H4 (cell line): ENCODE measurements around the gene MAPK11. TPM values are rescaled to one million over a fixed set of nuclear protein-coding genes. Genes with fewer than 3 reads are reported as not detected.

Experiments used
- DNase-seq: peaks from one replicate; pipeline ENCODE4 v3.0.0-alpha.2; 2015; ENCODE audit warnings: low spot score
- total RNA-seq: library from RNA; depleted of rRNA; stranded (reverse); fragments of >200 nt; shearing (Covaris generic); gene quantifications from 2 replicates; pipeline ENCODE4 v1.2.3, GENCODE V29; 2014

MAPK11 gene
- total RNA-seq, 1 experiment from 2014 or later: 5.5 TPM

DNA sequence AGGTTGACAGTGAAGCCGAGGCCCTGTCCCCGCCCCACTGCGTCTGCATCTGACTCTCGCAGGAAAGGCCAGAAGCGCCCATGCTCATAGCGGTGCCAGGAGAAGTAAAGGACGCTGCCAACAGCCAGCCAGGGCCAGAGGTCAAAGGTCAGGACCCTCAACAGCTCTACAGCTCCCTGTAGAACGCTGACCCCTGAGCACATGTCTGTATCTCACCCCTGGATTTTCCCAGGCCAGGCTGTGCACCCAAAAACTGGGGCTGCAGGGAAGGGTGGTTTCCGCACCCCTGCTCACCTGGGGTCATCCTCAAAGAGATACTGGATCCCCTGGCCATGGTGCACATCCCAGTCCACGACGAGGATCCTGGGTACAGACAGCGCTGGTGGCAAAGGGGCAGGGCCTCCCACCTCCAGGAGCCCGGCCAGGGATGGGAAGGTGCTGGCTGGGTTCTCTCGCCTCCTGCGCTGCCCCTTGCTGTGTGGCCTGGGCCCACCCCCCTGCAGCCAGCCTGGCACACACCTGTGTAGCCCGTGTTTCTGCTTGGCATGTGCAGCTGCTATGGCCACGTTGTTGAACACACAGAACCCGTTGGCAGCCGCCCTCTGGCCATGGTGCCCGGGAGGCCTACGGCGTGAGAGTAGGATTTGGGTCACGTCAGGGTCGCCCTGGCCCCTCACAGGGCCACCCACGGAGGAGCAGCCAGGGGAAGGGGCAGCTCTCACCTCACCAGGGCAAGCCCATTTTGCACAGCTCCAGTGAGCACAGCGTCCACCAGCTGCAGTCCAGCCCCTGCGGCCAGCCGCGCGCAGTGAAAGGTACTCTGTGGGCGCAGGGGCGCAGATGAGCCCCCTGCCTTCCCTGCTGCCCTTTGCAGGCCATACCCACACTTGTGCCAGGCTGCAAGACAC, 20.6 kb downstream of the MAPK11 start:
- DNase-seq: no peak

DNA sequence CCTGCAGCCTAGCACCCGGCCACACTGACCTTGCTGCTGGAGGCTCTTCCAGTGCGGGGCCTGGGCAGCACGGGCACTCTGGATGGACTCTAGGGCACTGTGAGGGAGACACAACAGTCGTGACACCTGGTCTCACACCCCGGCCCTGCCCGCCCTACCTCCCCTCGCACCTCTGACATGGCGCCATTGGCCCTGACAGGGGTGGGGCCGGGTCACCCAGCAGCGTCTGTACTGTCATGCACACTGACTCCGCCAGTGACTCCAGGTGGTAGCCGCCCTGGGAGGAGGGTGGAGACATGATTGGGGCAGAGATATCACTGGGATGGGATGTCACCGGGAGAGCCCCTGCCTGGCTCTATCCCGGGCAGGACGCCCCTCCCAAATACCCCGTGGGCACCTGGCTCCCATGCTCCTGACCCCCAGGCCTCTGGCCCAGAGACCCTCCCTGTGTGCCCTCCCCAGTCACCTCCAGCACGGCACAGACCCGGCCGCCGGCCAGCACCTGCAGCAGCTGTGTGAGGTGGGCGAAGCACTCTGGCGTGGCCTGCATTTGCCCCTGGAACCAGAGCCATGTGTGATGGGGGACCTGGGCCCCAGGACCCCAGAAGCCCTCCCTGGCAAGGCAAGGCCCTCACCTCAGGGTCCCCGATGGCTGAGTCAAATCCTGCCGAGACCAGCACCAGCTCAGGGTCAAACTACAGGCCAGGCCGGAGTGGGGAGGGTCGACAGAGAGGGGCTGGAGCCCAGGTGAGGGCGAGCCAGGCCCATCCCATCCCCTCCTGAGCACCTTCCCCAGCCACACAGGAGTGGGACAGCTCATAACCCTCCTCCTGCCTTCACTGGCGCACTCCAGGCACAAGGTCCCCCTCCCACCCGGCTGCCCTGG, 21.7 kb downstream of the MAPK11 start:
- DNase-seq: no peak

DNA sequence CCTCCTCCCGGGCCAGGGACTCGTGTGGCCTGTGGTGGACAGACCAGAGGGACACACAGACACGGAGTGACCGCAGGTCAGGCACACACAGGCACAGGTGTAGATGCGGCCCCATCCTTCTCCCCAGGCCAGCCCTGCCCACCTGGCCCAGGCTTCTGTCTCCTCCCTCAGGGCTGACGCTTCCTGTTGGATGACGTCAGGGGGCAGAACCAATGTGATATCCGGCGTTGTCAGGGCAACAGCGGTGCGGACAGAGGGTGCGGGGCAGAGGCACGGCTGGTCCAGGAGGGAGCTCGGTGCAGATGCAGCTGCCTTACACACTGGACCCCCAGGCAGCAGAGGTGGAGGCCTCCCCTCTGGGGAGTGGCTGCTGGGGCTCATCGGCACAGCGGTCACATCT, 22.4 kb downstream of the MAPK11 start:
- DNase-seq: no peak

DNA sequence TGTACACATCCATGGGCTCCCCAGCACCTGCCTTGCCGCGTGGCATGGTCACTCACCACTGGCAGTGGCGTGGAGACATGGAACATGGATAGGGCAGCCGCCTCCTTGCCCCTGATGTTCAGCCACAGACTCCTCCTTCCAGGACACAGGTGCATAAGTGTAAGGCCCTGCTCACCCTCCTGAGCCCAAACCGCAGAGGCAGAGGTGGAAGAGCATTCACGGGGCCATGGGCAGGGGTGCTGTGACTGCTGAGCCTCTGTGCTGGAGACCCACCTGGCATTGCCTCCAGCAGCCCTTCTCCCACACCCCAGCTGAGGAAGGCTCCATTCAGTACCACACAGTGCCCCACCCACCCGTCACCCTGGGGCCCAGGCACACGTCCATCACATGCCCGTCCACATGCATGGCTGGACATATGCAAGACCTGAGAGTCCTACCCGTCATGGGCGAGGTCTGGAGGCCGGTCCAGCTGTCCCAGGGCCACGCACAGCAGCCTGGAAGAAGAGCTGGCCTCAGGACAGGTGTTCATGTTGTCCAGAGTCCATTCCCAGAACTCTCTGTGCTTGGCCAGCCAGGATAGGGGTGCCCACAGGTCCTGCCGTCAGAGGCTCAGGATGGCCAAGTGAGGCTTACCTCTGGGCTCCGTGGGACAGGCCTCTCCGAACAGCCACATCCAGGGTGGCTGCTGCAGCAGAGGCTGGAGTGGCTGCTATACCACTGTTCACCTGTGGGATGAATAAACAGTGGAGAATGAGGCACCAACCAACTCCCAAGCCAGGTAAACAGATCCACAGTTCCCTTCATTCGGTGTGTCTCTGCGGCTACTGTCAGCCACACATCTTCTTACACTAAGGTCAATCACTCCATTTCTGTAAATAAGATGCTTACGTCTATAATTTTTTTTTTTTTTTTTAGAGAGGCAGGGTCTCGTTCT, 23.7 kb downstream of the MAPK11 start:
- DNase-seq: no peak

DNA sequence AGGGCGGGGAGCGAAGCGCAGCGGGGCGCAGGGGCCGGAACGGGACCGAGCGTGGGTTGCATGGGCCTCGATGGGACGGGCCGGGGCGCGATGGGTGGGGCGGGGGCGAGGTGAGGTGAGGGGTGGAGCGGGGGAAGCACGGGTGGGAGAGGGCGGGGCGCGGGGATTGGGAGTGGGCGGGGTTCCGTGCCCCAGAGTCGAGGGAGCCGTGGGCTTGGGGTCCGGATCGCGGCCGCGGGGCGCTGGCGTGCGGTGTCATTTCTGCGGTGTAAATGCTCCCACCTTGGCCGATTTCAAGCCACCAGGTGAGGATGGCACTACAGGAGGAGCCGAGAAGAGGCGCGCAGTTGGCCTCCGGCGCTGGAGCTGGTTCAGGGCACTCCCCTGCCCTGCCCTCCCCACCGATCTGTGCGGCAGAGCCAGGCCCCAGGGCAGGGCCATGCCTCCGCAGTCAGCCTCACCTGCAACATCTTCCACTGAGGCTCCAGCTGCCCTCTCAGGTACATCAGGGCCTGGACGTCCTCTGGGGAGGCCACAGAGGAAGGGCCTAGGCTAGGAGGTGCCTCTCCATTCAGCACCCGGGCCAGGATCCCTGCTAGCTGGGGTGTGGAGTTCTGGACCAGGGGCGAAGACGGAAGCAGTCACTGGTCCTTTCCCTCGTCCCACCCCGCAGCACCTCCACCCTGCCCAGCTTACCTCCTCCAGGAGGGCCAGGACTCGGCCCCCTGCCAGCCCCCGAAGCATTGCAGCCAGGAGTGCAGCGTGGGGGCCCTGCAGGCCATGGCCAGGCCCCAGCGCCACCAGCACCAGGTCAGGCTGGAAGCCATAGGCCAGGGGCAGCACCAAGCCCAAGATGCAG, 24.7 kb downstream of the MAPK11 start:
- DNase-seq: no peak

DNA sequence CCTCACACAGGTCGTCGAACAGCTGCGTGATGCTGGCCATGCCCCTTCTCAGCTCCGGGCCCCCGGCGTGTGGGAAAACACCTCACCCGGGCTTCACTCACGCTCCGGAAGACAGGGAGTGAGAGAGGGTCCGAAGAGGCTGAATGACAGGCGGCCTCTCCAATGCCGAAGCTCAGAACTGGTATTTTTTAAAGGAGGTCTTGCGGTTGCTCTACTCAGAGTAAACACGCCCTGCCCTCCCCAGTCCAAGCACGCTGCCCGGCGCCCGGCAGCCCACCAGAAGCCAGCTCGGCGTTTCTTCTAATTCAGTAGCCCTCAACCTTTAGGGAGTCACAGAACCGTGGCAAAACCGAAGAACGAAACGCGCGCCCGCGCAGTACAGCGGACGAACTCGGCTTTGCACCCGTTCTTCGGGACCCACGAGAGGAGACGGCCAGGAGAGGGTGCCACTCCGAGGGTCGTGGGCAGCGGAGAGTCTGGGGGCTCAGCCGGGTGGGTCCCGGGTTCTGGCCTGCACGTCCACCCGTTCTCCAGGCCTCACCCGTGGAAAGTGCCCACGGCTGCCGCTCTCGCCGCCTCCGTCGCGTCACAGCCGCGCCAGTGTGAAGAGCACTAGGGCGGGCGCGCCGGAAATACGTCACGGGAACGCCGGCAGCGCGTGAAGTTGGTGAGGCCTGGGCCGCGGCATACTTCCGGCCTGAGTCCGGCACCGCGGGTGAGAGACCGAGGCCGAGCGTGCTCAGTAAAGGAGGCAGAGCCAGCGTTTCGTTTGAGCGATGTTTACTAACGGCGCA, 25.6 kb downstream of the MAPK11 start, which contains the start of gene TUBGCP6:
TSS of gene TUBGCP6 (minus strand) at position 604 of the 794 bp plus-strand sequence. CDS start at position 40, 564 bp downstream.
- peak; percentile 90 for DNase-seq

DNA sequence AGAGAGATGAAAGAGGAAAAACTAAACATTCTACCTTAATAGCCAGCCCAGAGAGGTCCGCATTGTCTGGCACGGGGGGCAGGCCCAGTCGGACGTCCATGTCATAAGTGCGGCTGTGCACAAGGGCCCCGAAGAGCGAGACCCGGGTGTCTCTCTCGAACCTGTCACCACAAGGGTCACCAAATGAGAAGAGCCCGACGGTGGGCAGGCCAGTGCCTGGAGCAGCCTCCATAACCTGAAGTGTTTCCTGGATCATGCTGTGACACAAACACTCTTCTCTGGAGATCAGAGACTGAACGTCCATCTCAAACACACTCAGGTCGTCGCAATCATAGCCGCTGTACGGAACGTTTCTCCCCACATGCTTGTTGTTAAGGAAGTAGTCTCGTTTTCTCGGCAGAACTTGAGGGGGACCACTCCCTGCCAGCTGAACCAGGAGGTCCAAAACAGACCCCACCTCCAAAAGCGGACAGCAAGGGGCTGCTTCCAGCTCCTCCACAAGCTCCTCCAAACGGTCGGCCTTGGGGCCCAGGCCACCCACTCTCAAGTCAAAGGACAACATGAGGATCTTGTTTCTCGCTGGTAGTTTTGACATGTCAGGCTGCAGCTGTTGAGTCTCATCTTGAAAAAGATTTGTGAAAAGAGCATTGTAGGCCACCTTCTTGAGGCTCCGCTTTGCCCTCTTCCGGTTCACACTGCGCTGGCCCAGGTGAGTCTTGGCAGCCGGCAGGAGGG, 26.3 kb downstream of the MAPK11 start:
- DNase-seq: no peak

DNA sequence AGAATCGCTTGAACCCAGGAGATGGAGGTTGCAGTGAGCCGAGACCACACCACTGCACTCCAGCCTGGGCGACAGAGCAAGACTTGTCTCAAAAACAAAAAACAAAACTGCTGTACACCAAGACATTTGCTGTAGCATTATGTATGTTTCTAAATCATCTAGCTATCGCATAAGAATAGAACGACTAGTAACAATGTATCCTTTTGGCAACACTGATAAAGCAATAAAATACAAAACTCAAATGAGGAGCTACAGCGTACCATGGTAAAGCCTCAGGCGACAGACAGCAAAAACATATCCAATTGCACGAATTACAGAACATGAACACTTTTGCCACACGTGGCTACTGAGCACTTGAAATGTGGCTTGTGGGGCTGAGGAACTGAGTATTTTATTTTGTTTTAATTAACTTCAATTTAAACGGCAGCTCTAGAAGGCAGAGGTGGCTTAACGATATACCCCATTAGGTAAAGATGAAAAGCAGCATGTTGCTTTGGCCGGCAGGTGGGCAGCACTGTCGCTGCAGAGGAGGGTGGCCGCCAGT, 27.7 kb downstream of the MAPK11 start:
- no peak for DNase-seq

DNA sequence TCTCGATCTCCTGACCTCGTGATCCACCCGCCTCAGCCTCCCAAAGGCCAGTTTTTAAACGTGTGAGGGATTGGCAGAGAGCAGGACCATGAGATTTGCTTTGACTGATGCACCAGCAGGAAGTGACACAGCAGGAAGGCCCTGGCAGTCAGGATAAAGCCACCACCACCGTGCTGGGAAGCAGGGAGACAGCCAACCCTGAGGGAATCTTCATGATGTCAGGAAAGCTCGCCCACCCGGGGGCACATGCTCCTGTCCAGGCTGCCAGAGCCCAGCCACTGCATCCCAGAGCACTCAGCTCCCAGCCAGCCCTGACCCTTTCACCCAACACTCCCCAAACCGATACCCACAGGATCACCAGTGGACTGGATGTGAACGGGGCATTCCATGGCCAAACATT, 31.4 kb downstream of the MAPK11 start:
- no peak for DNase-seq

DNA sequence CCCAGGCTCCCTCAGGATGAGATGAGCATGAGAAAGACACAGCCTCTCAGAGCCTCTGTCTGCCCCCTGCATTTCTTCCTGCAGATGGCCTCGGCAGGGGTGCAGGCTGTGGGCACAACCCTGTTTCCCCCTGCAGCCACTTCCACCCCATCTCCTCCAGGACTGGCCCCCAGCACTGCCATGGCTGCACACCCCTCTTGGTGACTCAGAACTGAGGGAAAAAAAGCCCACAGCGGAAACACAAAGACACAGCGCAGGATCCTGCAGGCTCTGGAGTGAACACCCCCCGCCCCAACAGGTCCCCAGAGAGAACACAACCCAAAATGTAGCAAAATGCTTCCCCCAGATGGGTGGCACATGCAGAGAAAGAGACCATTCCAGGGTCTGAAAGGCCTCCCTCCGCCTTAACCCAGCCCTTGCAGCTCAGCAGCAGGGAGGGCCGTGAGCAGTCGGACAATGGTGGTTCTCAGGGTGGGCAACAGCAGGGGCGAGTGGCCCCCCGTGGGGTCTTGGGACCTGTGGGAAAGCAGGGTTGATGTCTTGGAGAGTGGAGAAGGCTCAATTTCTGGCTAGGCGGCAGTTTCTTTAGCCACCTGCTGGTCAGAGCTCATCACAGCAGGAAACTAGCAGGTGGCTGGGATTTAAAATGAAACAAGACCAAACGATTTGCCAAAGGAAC, 33.3 kb downstream of the MAPK11 start:
- DNase-seq: no peak

DNA sequence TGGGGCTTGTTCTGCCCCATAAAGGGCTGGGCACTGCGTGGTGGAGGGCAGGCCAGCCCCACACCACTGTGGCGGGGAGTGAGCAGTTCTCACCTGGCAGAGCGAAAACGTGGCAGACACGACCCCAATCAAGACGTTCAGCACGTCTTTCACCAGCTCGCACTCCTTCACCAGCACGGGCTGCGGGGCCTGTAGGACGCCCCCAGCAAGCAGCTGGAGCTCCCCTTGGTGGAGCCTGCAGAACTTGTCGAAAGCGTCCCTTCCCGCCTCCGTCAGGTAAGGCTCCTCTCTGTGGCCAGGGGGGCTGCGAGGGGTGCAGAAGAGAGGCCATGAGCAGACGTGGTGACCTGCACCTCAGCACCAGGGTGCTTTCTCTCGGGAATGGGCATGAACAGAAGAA, 37.0 kb downstream of the MAPK11 start:
- DNase-seq: no peak

DNA sequence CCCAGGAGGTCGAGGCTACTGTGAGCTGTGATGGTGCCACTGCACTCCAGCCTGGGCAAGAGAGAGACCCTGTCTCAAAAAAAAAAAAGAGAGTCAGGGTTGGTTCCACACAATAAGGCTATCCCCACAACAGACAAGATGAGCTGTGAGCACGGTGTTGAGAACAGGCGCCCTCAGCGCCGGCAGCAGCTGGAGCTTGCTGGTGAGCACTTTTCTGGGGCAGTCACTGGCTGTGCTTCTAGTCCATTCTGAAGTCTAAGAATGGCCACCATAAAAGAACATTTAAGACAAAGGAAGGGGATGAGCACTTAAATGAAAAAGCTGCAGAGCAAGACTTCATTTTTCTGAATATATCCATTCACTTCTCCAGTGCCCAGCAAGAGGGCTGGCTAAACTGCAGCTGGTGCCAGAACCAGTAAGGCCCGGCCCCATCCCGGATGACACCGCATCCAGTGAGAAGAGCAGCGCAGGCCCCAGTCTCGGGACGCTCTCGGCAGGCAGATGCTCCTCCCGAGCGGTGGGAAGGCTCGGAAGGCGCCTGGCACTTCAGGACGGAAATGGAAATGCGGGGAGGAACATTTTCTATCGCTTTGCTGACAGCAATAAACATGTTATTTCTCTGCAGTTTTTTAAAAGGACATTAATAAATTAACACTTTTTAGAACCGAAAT, 37.6 kb downstream of the MAPK11 start:
- no peak for DNase-seq

DNA sequence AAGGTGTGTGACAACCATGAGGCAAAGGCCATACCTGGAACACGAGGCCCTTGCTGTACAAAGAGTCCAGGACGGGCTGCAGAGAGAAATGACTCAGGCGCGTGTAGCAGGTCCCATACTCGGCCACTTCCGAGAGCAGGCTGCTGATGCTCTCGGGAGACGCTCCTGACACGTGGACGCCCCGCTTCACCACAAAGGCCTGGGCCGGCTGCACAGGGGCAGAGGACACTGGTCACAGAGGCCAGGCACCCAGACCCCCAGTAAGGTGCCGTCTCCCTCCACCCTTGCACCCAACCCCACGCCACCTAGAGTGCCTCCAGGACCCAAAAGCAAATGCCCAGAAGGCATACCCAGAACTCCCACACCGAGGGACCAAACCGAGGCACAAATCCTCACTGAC, 40.8 kb downstream of the MAPK11 start:
- DNase-seq: no peak

DNA sequence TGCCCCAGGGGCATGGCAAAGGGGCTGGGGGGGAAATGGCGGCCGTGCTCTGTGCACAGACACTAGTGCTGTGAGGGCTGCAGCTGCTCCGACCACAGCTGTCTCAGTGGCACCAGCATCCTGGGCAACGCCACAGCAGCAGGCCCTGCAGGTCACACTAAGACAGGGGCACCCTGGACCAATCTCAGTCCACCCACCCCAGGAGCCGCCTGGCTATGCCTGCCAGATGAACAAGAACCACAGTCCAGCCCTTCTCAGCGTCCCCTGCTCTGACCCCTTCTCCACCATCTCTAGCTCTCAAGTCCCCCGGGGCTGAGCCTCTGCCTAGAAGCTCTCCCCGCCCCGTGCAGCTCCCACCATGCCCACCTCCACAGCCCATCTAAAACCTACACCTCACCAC, 41.8 kb downstream of the MAPK11 start:
- DNase-seq: no peak

DNA sequence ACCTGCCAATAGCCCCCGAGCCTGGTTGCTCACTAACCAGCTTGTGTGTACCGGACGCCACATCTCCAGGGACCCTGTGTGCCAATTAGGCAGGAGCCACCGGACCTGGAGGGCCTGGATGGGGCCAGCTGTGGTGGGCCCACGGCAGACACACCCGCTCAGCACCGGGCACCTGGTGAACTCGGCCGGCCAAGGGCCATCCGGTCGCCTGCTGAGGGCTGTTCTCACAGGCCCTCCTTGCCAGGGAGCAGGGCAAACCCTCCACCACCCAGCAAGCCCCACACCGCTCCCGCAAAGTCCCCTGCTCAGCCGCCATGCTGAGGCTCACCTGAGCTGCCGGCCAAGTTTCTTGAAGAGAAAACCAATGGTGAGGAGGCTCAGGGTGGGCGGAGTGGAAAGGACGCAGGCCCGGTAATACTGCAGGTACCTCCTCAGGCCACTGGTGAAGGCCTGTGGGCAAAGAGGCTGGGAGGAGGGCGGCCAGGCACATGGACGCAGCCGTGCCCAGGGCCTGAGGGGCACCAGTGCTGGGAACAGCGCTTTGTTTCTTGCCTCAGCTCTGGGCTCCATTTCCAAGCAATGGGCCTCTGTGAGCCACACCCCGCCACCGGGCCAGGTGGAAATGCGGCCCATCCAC, 42.5 kb downstream of the MAPK11 start:
- no peak for DNase-seq

DNA sequence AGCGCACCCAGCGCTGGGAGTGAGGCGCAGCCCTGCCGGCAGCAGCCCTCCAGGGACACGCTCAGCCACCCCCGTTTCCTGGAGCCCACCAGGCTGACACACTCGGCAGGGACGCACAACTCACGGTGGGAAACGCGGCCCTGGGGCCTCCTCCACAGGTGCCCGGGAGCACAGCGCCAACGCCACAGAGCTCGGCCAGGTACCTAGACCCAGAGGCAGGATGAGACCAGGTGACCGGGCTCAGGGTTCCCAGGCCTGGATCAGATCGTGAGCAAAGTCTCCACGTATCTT, 43.4 kb downstream of the MAPK11 start:
- DNase-seq: no peak
